Activated naive CD8-positive, alpha-beta T cell treated with anti-CD3 and anti-CD28 coated beads, Interleukin-2, amount 50 U/mL, for 24 hours (primary cell): Measurements from ENCODE around the gene SLC25A22.

Experiments
- ATAC-seq: fragments of 150-1000 bp; cut with Tn5 transposase; one replicate; pipeline ENCODE4 v1.10.0; 2021
- DNase-seq: peaks from one replicate; pipeline ENCODE4 v3.0.0; 2021
- H3K27ac Mint-ChIP-seq: one replicate; pipeline ENCODE4 v1.8.0; 2021; ENCODE audit warnings: mild to moderate bottlenecking, mixed read lengths
- H3K27me3 Mint-ChIP-seq: one replicate; pipeline ENCODE4 v1.8.0; 2021; ENCODE audit warnings: mixed read lengths
- H3K36me3 Mint-ChIP-seq: one replicate; pipeline ENCODE4 v1.8.0; 2021; ENCODE audit warnings: low read depth, mixed read lengths
- H3K4me1 Mint-ChIP-seq: one replicate; pipeline ENCODE4 v1.8.0; 2021; ENCODE audit warnings: mixed read lengths
- H3K4me3 Mint-ChIP-seq: one replicate; pipeline ENCODE4 v1.8.0; 2021; ENCODE audit warnings: mild to moderate bottlenecking, moderate library complexity, mixed read lengths
- H3K9me3 Mint-ChIP-seq: one replicate; pipeline ENCODE4 v1.8.0; 2021; ENCODE audit warnings: mixed read lengths

Gene SLC25A22

GRCh38 chr11:829847-830294 lies 31.8 kb upstream of the SLC25A22 start:
- DNase-seq (no peak), ATAC-seq (no peak)
- no peaks in the 10 kb centered on the region for H3K9me3 Mint-ChIP-seq
- H3K27me3 Mint-ChIP-seq, result peaks cover 39% of the 10 kb centered on the region
- H3K27ac Mint-ChIP-seq, result no peak overlapping the region
- no peaks in the 10 kb centered on the region for H3K36me3 Mint-ChIP-seq
- H3K4me3 Mint-ChIP-seq, result peak overlapping the region; percentile 14
- H3K4me1 Mint-ChIP-seq, result peaks cover 32% of the 10 kb centered on the region

GRCh38 chr11:829176-829846 lies 31.2 kb upstream of the SLC25A22 start:
- peak overlapping the region; percentile 14 for H3K4me3 Mint-ChIP-seq
- ATAC-seq (no peak), DNase-seq (no peak)
- H3K27me3 Mint-ChIP-seq, result peaks cover 39% of the 10 kb centered on the region
- peaks cover 29% of the 10 kb centered on the region for H3K4me1 Mint-ChIP-seq
- H3K27ac Mint-ChIP-seq, result no peak overlapping the region
- no peaks in the 10 kb centered on the region for H3K36me3 Mint-ChIP-seq
- H3K9me3 Mint-ChIP-seq, result no peaks in the 10 kb centered on the region

GRCh38 chr11:828506-829175 lies 30.6 kb upstream of the SLC25A22 start:
- ATAC-seq (no peak), DNase-seq (no peak)
- H3K4me1 Mint-ChIP-seq, result peaks cover 23% of the 10 kb centered on the region
- no peak overlapping the region for H3K27ac Mint-ChIP-seq
- H3K4me3 Mint-ChIP-seq, result no peak overlapping the region
- H3K36me3 Mint-ChIP-seq, result no peaks in the 10 kb centered on the region
- H3K27me3 Mint-ChIP-seq, result peaks cover 39% of the 10 kb centered on the region
- H3K9me3 Mint-ChIP-seq, result no peaks in the 10 kb centered on the region

- Mint-ChIP-seq H3K4me1 (peaks cover 23% of the 10 kb centered on the region), H3K4me3 (peak within 1 kb of the TSS; percentile 64), H3K27me3 (peaks cover 39% of the 10 kb centered on the region), H3K27ac (no peak within 1 kb of the TSS), H3K36me3 (no peaks in the 10 kb centered on the region), H3K9me3 (no peaks in the 10 kb centered on the region)
- ATAC-seq, result no peak
- no peak for DNase-seq
Measured at GRCh38 chr11:827897-828192, 29.8 kb upstream of the SLC25A22 start, which contains the start of gene CRACR2B. Gene CRACR2B (plus strand): TSS chr11:827919. CDS start chr11:828608, 689 bp downstream.

GRCh38 chr11:827146-827896 lies 29.2 kb upstream of the SLC25A22 start:
- Mint-ChIP-seq H3K36me3 (no peaks in the 10 kb centered on the region), H3K27ac (no peak overlapping the region), H3K4me3 (peak overlapping the region; percentile 50), H3K4me1 (peaks cover 23% of the 10 kb centered on the region), H3K9me3 (no peaks in the 10 kb centered on the region), H3K27me3 (peaks cover 39% of the 10 kb centered on the region)
- DNase-seq (no peak), ATAC-seq (peak; percentile 3)

- ATAC-seq (peak; percentile 2), DNase-seq (no peak)
- Mint-ChIP-seq H3K4me1 (peaks cover 23% of the 10 kb centered on the region), H3K9me3 (no peaks in the 10 kb centered on the region), H3K36me3 (no peaks in the 10 kb centered on the region), H3K27ac (no peak overlapping the region), H3K4me3 (peak overlapping the region; percentile 64), H3K27me3 (peaks cover 37% of the 10 kb centered on the region)
Measured at GRCh38 chr11:826836-827145, 28.7 kb upstream of the SLC25A22 start.

- ATAC-seq (no peak), DNase-seq (no peak)
- Mint-ChIP-seq H3K27me3 (peaks cover 34% of the 10 kb centered on the region), H3K4me3 (peak overlapping the region; percentile 64), H3K9me3 (no peaks in the 10 kb centered on the region), H3K4me1 (peaks cover 23% of the 10 kb centered on the region), H3K36me3 (no peaks in the 10 kb centered on the region), H3K27ac (no peak overlapping the region)
Measured at GRCh38 chr11:826227-826621, 28.1 kb upstream of the SLC25A22 start.

GRCh38 chr11:825366-826226 lies 27.5 kb upstream of the SLC25A22 start:
- Mint-ChIP-seq H3K27ac (no peak overlapping the region), H3K36me3 (no peaks in the 10 kb centered on the region), H3K27me3 (peaks cover 29% of the 10 kb centered on the region), H3K9me3 (no peaks in the 10 kb centered on the region), H3K4me3 (no peak overlapping the region), H3K4me1 (peaks cover 29% of the 10 kb centered on the region)
- no peak for DNase-seq
- no peak for ATAC-seq

GRCh38 chr11:824942-825341 lies 26.9 kb upstream of the SLC25A22 start:
- Mint-ChIP-seq H3K4me3 (no peak overlapping the region), H3K27ac (no peak overlapping the region), H3K36me3 (no peaks in the 10 kb centered on the region), H3K9me3 (no peaks in the 10 kb centered on the region), H3K27me3 (peaks cover 29% of the 10 kb centered on the region), H3K4me1 (peaks cover 29% of the 10 kb centered on the region)
- ATAC-seq (no peak), DNase-seq (no peak)

GRCh38 chr11:824292-824880 lies 26.3 kb upstream of the SLC25A22 start:
- Mint-ChIP-seq H3K36me3 (no peaks in the 10 kb centered on the region), H3K9me3 (no peaks in the 10 kb centered on the region), H3K4me1 (peaks cover 26% of the 10 kb centered on the region), H3K4me3 (no peak overlapping the region), H3K27ac (no peak overlapping the region), H3K27me3 (peaks cover 24% of the 10 kb centered on the region)
- ATAC-seq (no peak), DNase-seq (no peak)

GRCh38 chr11:823441-824291 lies 25.6 kb upstream of the SLC25A22 start:
- Mint-ChIP-seq H3K36me3 (no peaks in the 10 kb centered on the region), H3K4me1 (peaks cover 22% of the 10 kb centered on the region), H3K27me3 (peaks cover 17% of the 10 kb centered on the region), H3K27ac (no peak overlapping the region), H3K4me3 (no peak overlapping the region), H3K9me3 (no peaks in the 10 kb centered on the region)
- no peak for ATAC-seq
- no peak for DNase-seq

GRCh38 chr11:821512-822371 lies 23.7 kb upstream of the SLC25A22 start:
- H3K9me3 Mint-ChIP-seq, result no peaks in the 10 kb centered on the region
- H3K27ac Mint-ChIP-seq, result no peak overlapping the region
- H3K4me1 Mint-ChIP-seq, result peaks cover 17% of the 10 kb centered on the region
- ATAC-seq (no peak), DNase-seq (no peak)
- H3K36me3 Mint-ChIP-seq, result no peaks in the 10 kb centered on the region
- H3K27me3 Mint-ChIP-seq, result peaks cover 3% of the 10 kb centered on the region
- no peak overlapping the region for H3K4me3 Mint-ChIP-seq
